Measurements from ENCODE around the gene ZNF718.

GRCh38 chr4:114149-114548, 10.2 kb upstream of the ZNF718 start:
- TF ChIP-seq EZH2 (IDR thresholded peaks at IDR 0.05) (no peak), POLR2AphosphoS5 (IDR thresholded peaks at IDR 0.05; ENCODE audit: borderline replicate concordance, low read depth, low read length) (no peak), FOXP2 (optimal IDR thresholded peaks at IDR 0.05; ENCODE audit: control extremely low read depth, extremely low read length, insufficient read depth) (no peak)
